Erythroblast (primary cell): Measurements from ENCODE around the gene VAV1.

Experiments used
- GATA1 ChIP-seq: IDR thresholded peaks from 2 replicates; pipeline ENCODE4 v1.6.1; 2011; ENCODE audit warnings: low read depth, mild to moderate bottlenecking, control low read depth, low read length, moderate library complexity
- POLR2A ChIP-seq: IDR thresholded peaks from 2 replicates; pipeline ENCODE4 v1.6.1; 2011; ENCODE audit warnings: mild to moderate bottlenecking, low read length

DNA sequence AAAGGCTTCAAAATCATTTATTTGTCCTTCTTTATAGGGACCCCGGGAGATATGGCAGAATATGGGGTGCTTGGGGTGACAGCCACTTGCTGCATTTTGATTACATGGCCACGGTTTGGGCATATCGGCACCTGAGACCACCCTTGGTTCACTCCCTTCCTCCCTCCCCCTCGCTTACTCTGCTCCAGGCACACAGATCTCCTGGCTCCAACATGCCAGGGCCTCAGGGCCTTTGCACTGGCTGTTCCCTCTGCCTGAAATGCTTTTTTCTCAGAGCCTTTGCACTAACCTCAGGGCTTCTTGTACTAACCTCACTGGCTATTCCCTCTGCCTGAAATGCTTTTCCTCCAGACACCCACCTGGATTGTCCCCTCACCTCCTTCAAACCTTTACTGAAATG is 23.8 kb downstream of the VAV1 start:
- no peak for TF ChIP-seq POLR2A
- TF ChIP-seq GATA1: no peak
